Ishikawa (cell line): Measurements from ENCODE around the gene CHN2.

Experiments
- CREB1 ChIP-seq: IDR thresholded peaks from 2 replicates; pipeline ENCODE4 v1.6.1; 2012; ENCODE audit warnings: low read depth
- NFIC ChIP-seq: IDR thresholded peaks from 2 replicates; pipeline ENCODE4 v1.6.1; 2012
- RAD21 ChIP-seq: IDR thresholded peaks from 2 replicates; pipeline ENCODE4 v1.6.1; 2012; ENCODE audit warnings: low read depth

- TF ChIP-seq CREB1 (no peak), RAD21 (no peak), NFIC (no peak)
These were observed 37.6 kb upstream of the CHN2 start for GRCh38 chr7:29156907-29157452.
